Measurements from ENCODE around the gene OXSM. TPM values are rescaled to one million over a fixed set of nuclear protein-coding genes. Genes with fewer than 3 reads are reported as not detected.

The OXSM gene
- total RNA-seq, 1 donor from 2014 or later, result 1.6 TPM

- no peak overlapping the region for H3K9ac ChIP-seq
- no peaks in the 10 kb centered on the region for H3K9me3 ChIP-seq (ENCODE audit: low read depth)
- no peaks in the 10 kb centered on the region for H4K20me1 ChIP-seq (ENCODE audit: low read depth)
- no peak overlapping the region for H2AFZ ChIP-seq (replicated peaks)
- H3K27ac ChIP-seq, result no peak overlapping the region
- peaks cover 2% of the 10 kb centered on the region for H3K27me3 Mint-ChIP-seq (ENCODE audit: insufficient read depth, low read depth)
- peaks cover 11% of the 10 kb centered on the region for H3K9me3 Mint-ChIP-seq
- H3K79me2 ChIP-seq (ENCODE audit: low read depth), result no peaks in the 10 kb centered on the region
- H3K36me3 Mint-ChIP-seq, result no peaks in the 10 kb centered on the region
- no peak overlapping the region for H3K4me3 ChIP-seq
- H3K4me2 ChIP-seq, result no peak overlapping the region
- H3F3A ChIP-seq (ENCODE audit: low read depth), result no peaks in the 10 kb centered on the region
- no peak for DNase-seq (ENCODE audit: low spot score)
- no peak for TF ChIP-seq EZH2phosphoT487 (IDR thresholded peaks at IDR 0.05)
- TF ChIP-seq CTCF (IDR thresholded peaks at IDR 0.05), result no peak
- TF ChIP-seq EZH2 (IDR thresholded peaks at IDR 0.05), result no peak
- no peaks in the 10 kb centered on the region for H3K27me3 ChIP-seq
- H3K4me1 ChIP-seq, result no peaks in the 10 kb centered on the region
- no peak overlapping the region for H3K4me3 Mint-ChIP-seq
- H3K36me3 ChIP-seq, result no peaks in the 10 kb centered on the region
- H3K27ac Mint-ChIP-seq, result no peak overlapping the region
- no peaks in the 10 kb centered on the region for H3K4me1 Mint-ChIP-seq
Measured at GRCh38 chr3:25818335-25818734, 28.4 kb downstream of the OXSM start.

GRCh38 chr3:25820366-25820765 lies 30.5 kb downstream of the OXSM start:
- H3K27me3 Mint-ChIP-seq (ENCODE audit: insufficient read depth, low read depth), result peaks cover 2% of the 10 kb centered on the region
- no peaks in the 10 kb centered on the region for H3F3A ChIP-seq (ENCODE audit: low read depth)
- no peak for DNase-seq (ENCODE audit: low spot score)
- H3K4me1 ChIP-seq, result no peaks in the 10 kb centered on the region
- H2AFZ ChIP-seq (replicated peaks), result no peak overlapping the region
- H3K36me3 ChIP-seq, result no peaks in the 10 kb centered on the region
- H3K9ac ChIP-seq, result no peak overlapping the region
- no peak overlapping the region for H3K4me2 ChIP-seq
- H3K9me3 Mint-ChIP-seq, result peaks cover 5% of the 10 kb centered on the region
- no peaks in the 10 kb centered on the region for H3K9me3 ChIP-seq (ENCODE audit: low read depth)
- H3K79me2 ChIP-seq (ENCODE audit: low read depth), result no peaks in the 10 kb centered on the region
- no peaks in the 10 kb centered on the region for H3K4me1 Mint-ChIP-seq
- H3K36me3 Mint-ChIP-seq, result no peaks in the 10 kb centered on the region
- TF ChIP-seq EZH2phosphoT487 (IDR thresholded peaks at IDR 0.05) (no peak), EZH2 (IDR thresholded peaks at IDR 0.05) (no peak), CTCF (IDR thresholded peaks at IDR 0.05) (no peak)
- no peak overlapping the region for H3K27ac ChIP-seq
- no peak overlapping the region for H3K4me3 Mint-ChIP-seq
- no peak overlapping the region for H3K27ac Mint-ChIP-seq
- no peaks in the 10 kb centered on the region for H3K27me3 ChIP-seq
- no peaks in the 10 kb centered on the region for H4K20me1 ChIP-seq (ENCODE audit: low read depth)
- H3K4me3 ChIP-seq, result no peak overlapping the region

- H3K27ac Mint-ChIP-seq, result no peak overlapping the region
- Histone ChIP-seq H3F3A (ENCODE audit: low read depth) (no peaks in the 10 kb centered on the region), H2AFZ (replicated peaks) (no peak overlapping the region), H4K20me1 (ENCODE audit: low read depth) (no peaks in the 10 kb centered on the region), H3K36me3 (no peaks in the 10 kb centered on the region), H3K27me3 (no peaks in the 10 kb centered on the region), H3K4me1 (no peaks in the 10 kb centered on the region), H3K9me3 (ENCODE audit: low read depth) (no peaks in the 10 kb centered on the region), H3K79me2 (ENCODE audit: low read depth) (no peaks in the 10 kb centered on the region), H3K9ac (no peak overlapping the region), H3K4me2 (no peak overlapping the region), H3K4me3 (no peak overlapping the region), H3K27ac (no peak overlapping the region)
- peaks cover 3% of the 10 kb centered on the region for H3K9me3 Mint-ChIP-seq
- DNase-seq (ENCODE audit: low spot score), result no peak
- H3K4me1 Mint-ChIP-seq, result no peaks in the 10 kb centered on the region
- no peak for TF ChIP-seq EZH2phosphoT487 (IDR thresholded peaks at IDR 0.05)
- TF ChIP-seq EZH2 (IDR thresholded peaks at IDR 0.05), result no peak
- no peak for TF ChIP-seq CTCF (IDR thresholded peaks at IDR 0.05)
- no peaks in the 10 kb centered on the region for H3K36me3 Mint-ChIP-seq
- peaks cover 2% of the 10 kb centered on the region for H3K27me3 Mint-ChIP-seq (ENCODE audit: insufficient read depth, low read depth)
- H3K4me3 Mint-ChIP-seq, result no peak overlapping the region
Measured at GRCh38 chr3:25820816-25821486, 31.1 kb downstream of the OXSM start.
